K562 (cell line): ENCODE results near the gene FLVCR2.

ENCODE experiments used
- HINFP ChIP-seq: fragments of 450-650 bp; conservative IDR thresholded peaks from 2 replicates; pipeline ENCODE4 v1.6.1; 2016; ENCODE audit warnings: missing genetic modification characterization, low read depth, mild to moderate bottlenecking, control low read depth, missing compliant biosample characterization
- HMGXB4 ChIP-seq: sonication (generic); formaldehyde crosslinking; IDR thresholded peaks from 2 replicates; pipeline ENCODE4 v1.8.1; 2023; ENCODE audit warnings: mild to moderate bottlenecking, missing genetic modification reagents
- KLF10 ChIP-seq: fragments of 250-450 bp; sonication (Bioruptor Pico); IDR thresholded peaks from 2 replicates; pipeline ENCODE4 v1.6.1; 2021; ENCODE audit warnings: matching md5 sums
- MYBL2 ChIP-seq, 2 experiments: fragments of 450-650 bp in 1 of 2; sonication (generic) in 1 of 2; formaldehyde crosslinking in 1 of 2; IDR thresholded peaks; 2 replicates each; pipeline versions ENCODE4 v1.6.1 to v1.8.1; 2017 to 2022; ENCODE audit warnings: borderline replicate concordance in 1 of 2, inconsistent platforms in 1 of 2, low read depth in 1 of 2, mild to moderate bottlenecking in 1 of 2, missing genetic modification reagents in 1 of 2, moderate library complexity in 1 of 2
- NFRKB ChIP-seq: fragments of 450-650 bp; IDR thresholded peaks from 2 replicates; pipeline ENCODE4 v1.6.1; 2016; ENCODE audit warnings: low read depth
- PCBP1 ChIP-seq: fragments of 200-400 bp; formaldehyde crosslinking; IDR thresholded peaks from 2 replicates; pipeline ENCODE4 v1.6.1; 2018; ENCODE audit warnings: mild to moderate bottlenecking, low read depth, low read length; ENCODE audit not compliant: poor library complexity, severe bottlenecking
- SIN3A ChIP-seq, 2 experiments: fragments of 150-350 bp in 1 of 2; IDR thresholded peaks; 2 replicates each; pipeline ENCODE4 v1.6.1; 2011 to 2016; ENCODE audit warnings: borderline replicate concordance in 2 of 2, low read depth in 2 of 2, low read length in 2 of 2, mild to moderate bottlenecking in 2 of 2, moderate library complexity in 2 of 2; ENCODE audit not compliant: control insufficient read depth in 1 of 2
- SRF ChIP-seq, 2 experiments: fragments of 250-450, 450-650 bp in 1 of 2; sonication (Bioruptor Pico) in 1 of 2; sonication (generic) in 1 of 2; formaldehyde crosslinking; IDR thresholded peaks; 2 replicates each; pipeline versions ENCODE4 v1.5.0 to v1.5.1; 2020 to 2022; ENCODE audit warnings: mild to moderate bottlenecking in 1 of 2, missing genetic modification reagents in 1 of 2
- STAG1 ChIP-seq: sonication (generic); formaldehyde crosslinking; IDR thresholded peaks from 2 replicates; pipeline ENCODE4 v1.5.0; 2020; ENCODE audit warnings: missing genetic modification reagents, borderline replicate concordance
- TAF1 ChIP-seq: IDR thresholded peaks from 2 replicates; pipeline ENCODE4 v1.6.1; 2011; ENCODE audit warnings: mild to moderate bottlenecking, low read length, moderate library complexity; ENCODE audit not compliant: insufficient read depth, control insufficient read depth, severe bottlenecking; ENCODE audit errors: extremely low read depth
- ZNF253 ChIP-seq: fragments of 250-450 bp; sonication (Bioruptor Pico); conservative IDR thresholded peaks from 2 replicates; pipeline ENCODE4 v1.6.1; 2021; ENCODE audit warnings: mild to moderate bottlenecking
- TF ChIP-seq, protein P1 (sequence below), 3 experiments: IDR thresholded peaks in 2 of 3; conservative IDR thresholded peaks in 1 of 3; 2 replicates each; pipeline ENCODE4 v1.5.1; 2011 to 2012; ENCODE audit warnings: low read length in 3 of 3, mild to moderate bottlenecking in 3 of 3, control low read depth in 2 of 3, improper control_type of control experiment in 1 of 3, inconsistent platforms in 1 of 3, low read depth in 1 of 3, mixed read lengths in 1 of 3, moderate library complexity in 1 of 3; ENCODE audit not compliant: insufficient read depth in 2 of 3
- TF ChIP-seq, protein P2 (sequence below): fragments of 250-450 bp; sonication (Bioruptor Pico); IDR thresholded peaks from 2 replicates; pipeline ENCODE4 v1.8.0; 2022; ENCODE audit warnings: inconsistent platforms

- TF ChIP-seq, protein P1, sequence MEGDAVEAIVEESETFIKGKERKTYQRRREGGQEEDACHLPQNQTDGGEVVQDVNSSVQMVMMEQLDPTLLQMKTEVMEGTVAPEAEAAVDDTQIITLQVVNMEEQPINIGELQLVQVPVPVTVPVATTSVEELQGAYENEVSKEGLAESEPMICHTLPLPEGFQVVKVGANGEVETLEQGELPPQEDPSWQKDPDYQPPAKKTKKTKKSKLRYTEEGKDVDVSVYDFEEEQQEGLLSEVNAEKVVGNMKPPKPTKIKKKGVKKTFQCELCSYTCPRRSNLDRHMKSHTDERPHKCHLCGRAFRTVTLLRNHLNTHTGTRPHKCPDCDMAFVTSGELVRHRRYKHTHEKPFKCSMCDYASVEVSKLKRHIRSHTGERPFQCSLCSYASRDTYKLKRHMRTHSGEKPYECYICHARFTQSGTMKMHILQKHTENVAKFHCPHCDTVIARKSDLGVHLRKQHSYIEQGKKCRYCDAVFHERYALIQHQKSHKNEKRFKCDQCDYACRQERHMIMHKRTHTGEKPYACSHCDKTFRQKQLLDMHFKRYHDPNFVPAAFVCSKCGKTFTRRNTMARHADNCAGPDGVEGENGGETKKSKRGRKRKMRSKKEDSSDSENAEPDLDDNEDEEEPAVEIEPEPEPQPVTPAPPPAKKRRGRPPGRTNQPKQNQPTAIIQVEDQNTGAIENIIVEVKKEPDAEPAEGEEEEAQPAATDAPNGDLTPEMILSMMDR (IDR thresholded peaks at IDR 0.05 in 2 of 3, conservative IDR thresholded peaks at IDR 0.05 in 1 of 3; ENCODE audit: insufficient read depth in 2 of 3, low read depth in 1 of 3, low read length in 3 of 3) = no peak
- TF ChIP-seq KLF10 (CRISPR knock-in tag) (no peak), HMGXB4 (CRISPR knock-in tag) (no peak), MYBL2 (IDR thresholded peaks at IDR 0.05; ENCODE audit: low read depth) (no peak), MYBL2 (CRISPR knock-in tag; IDR thresholded peaks at IDR 0.05; ENCODE audit: borderline replicate concordance) (no peak), SIN3A (IDR thresholded peaks at IDR 0.05; ENCODE audit: borderline replicate concordance in 2 of 2, control insufficient read depth in 1 of 2, low read depth in 2 of 2, low read length in 2 of 2) (no peak), TAF1 (no peak), PCBP1 (no peak), NFRKB (no peak), HINFP (no peak), SRF (CRISPR knock-in tag; IDR thresholded peaks at IDR 0.05) (no peak), ZNF253 (CRISPR knock-in tag) (no peak), STAG1 (CRISPR knock-in tag) (no peak)
- TF ChIP-seq, protein P2, sequence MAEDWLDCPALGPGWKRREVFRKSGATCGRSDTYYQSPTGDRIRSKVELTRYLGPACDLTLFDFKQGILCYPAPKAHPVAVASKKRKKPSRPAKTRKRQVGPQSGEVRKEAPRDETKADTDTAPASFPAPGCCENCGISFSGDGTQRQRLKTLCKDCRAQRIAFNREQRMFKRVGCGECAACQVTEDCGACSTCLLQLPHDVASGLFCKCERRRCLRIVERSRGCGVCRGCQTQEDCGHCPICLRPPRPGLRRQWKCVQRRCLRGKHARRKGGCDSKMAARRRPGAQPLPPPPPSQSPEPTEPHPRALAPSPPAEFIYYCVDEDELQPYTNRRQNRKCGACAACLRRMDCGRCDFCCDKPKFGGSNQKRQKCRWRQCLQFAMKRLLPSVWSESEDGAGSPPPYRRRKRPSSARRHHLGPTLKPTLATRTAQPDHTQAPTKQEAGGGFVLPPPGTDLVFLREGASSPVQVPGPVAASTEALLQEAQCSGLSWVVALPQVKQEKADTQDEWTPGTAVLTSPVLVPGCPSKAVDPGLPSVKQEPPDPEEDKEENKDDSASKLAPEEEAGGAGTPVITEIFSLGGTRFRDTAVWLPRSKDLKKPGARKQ (CRISPR knock-in tag) = no peak
Observed at GRCh38 chr14:75572104-75572503, 6.3 kb upstream of the FLVCR2 start.
